Esophagus muscularis mucosa (tissue), 3 donors: ENCODE measurements around the gene TPM2.

ENCODE experiments used
- POLR2AphosphoS5 ChIP-seq, 2 donors: sonication (generic); formaldehyde crosslinking; IDR thresholded peaks; one replicate each; pipeline ENCODE4 v1.6.1; 2017; ENCODE audit warnings: antibody characterized with exemption in 2 of 2
- TF ChIP-seq, protein P1 (sequence below), 3 experiments: fragments of 200-600 bp in 2 of 3; fragments of 450-650 bp in 1 of 3; sonication (generic) in 2 of 3; IDR thresholded peaks; one replicate each; pipeline ENCODE4 v1.5.1; 2017 to 2019; ENCODE audit warnings: antibody characterized with exemption in 3 of 3, mild to moderate bottlenecking in 2 of 3, moderate library complexity in 1 of 3

DNA sequence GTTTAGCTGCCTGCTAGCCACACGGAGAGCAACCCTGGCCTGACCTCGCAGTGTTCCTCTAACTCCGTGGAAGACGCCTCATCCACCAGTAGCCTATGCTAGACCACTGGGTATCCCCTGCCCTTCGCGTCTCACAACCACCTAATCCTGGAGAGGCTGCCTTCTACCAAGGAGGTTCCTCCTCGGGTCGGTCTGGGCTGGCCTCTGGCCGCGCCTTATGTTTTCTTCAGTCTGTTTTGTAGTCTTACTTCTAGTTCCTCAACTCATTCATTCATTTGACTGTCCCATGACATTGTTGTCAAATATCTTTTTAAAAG, 1.6 kb upstream of the TPM2 start:
- TF ChIP-seq, protein P1, sequence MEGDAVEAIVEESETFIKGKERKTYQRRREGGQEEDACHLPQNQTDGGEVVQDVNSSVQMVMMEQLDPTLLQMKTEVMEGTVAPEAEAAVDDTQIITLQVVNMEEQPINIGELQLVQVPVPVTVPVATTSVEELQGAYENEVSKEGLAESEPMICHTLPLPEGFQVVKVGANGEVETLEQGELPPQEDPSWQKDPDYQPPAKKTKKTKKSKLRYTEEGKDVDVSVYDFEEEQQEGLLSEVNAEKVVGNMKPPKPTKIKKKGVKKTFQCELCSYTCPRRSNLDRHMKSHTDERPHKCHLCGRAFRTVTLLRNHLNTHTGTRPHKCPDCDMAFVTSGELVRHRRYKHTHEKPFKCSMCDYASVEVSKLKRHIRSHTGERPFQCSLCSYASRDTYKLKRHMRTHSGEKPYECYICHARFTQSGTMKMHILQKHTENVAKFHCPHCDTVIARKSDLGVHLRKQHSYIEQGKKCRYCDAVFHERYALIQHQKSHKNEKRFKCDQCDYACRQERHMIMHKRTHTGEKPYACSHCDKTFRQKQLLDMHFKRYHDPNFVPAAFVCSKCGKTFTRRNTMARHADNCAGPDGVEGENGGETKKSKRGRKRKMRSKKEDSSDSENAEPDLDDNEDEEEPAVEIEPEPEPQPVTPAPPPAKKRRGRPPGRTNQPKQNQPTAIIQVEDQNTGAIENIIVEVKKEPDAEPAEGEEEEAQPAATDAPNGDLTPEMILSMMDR (IDR thresholded peaks at IDR 0.05), result no peak
- TF ChIP-seq POLR2AphosphoS5 (IDR thresholded peaks at IDR 0.05), result no peak
